HG03342 (cell line): ENCODE results near the gene OR8B4.
A peak's percentile ranks its signal among the peaks of the same experiment; 100 is the strongest.
"Not testable (repeated sequence)": the region's sequence is repeated elsewhere in the genome, so short reads cannot be mapped to it uniquely, and the experiment has no call there.

Source experiments
- ATAC-seq: cut with Tn5 transposase; IDR thresholded peaks from one replicate; pipeline ENCODE4 v1.9.1; 2021; ENCODE audit warnings: mild to moderate bottlenecking, moderate library complexity; ENCODE audit not compliant: unreplicated experiment

The OR8B4 gene

DNA sequence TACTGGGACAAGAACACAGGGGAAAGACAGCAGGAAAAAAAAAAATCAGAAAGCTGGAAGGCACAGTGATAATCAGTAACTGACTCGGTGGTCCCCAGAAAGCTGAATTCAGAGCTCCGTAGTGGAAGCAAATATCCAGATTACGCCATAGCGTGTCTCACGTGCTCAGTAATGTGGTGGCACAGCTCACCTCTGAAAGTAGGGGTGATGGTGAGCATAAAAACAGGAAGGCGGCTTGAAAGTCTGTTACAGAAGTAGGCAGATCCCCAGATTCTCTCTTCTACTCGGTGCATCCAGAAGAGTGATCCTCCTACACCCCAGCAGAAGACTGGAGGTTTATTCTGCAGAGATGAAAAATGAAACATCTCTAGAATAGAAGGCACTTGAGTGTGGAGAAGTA lies 14.8 kb downstream of the OR8B4 start:
- no peak for ATAC-seq

DNA sequence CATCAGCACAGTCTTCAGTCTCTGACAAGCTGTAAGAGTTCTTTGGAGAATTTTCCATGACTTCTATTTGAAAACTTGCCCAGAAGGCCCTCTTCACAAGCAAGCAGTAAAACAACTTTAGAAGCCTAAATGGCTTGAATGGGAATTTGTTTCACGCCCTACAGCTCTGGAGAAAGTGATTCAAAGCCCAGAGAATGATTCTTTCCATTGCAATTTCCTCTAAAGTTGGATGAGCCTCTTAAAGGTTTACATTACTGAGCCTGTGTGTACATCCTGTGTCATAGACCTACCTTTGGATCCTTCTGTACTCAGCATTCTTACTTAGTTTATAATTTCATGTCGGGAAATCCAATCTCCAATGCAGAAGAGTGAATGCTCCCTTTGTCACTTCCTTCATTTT lies 19.1 kb downstream of the OR8B4 start:
- ATAC-seq = no peak

DNA sequence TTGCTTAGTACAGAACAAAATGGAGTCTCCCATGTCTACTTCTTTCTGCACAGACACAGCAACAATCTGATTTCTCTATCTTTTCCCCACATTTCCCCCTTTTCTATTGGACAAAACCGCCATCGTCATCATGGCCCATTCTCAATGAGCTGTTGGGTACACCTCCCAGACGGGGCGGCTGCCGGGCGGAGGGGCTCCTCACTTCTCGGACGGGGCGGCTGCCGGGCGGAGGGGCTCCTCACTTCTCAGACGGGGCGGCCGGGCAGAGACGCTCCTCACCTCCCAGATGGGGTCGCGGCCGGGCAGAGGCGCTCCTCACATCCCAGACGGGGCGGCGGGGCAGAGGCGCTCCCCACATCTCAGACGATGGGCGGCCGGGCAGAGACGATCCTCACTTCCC lies 21.5 kb downstream of the OR8B4 start:
- not testable (repeated sequence) for ATAC-seq

DNA sequence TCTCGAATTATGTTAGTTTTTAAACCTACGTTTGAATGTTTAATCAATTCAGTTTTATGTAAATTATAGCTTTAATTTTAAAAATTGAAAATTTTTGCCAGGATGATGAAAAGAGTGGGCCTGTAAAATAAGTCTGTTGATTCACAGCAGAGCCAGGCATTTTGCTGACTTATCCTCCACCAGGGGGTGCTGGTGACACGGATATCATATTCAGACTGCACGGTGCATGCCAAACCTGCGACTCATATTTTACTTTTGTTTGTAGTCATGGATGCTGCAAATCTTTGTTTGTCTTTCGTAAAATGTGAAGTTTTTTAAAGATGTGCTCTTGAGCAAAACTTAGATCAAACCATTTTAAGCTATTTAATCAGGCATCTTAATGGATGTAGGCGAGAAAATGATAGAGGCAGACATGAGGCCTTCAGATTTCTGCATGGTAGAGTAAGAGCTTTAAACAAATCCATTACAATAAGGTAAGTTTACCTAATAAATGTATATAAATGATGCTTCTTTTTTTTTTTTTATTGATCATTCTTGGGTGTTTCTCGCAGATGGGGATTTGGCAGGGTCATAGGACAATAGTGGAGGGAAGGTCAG lies 22.2 kb downstream of the OR8B4 start:
- peak; percentile 96 for ATAC-seq

DNA sequence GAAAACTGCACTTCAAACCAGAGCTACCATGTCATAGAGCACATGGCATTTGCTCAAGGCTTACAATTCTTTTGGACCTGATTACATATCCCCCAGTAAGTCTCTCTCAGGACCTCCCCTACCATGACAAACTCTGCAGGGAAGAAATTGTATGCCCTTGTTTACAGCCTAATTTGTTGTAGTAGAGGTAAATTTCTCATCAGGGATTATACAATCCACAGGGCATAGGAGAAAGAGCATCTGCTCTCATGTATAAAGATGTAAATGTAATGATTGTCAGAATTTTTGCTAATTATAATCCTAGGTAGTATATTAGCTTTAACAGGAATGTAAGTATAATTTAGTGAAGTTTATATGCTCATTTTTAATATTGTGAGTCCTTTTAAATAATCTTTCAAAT lies 25.7 kb downstream of the OR8B4 start, which contains the start of gene OR8B3:
Gene OR8B3, minus strand, starts transcription at position 101 of the 400 bp plus-strand sequence. CDS start 1,673 bp downstream, outside the sequence.
- no peak for ATAC-seq

- not testable (repeated sequence) for ATAC-seq
These were observed 27.8 kb downstream of the OR8B4 start for GRCh38 chr11:124396847-124397246.

GRCh38 chr11:124394408-124394807 lies 30.3 kb downstream of the OR8B4 start:
- ATAC-seq = no peak

GRCh38 chr11:124384399-124384798 lies 40.3 kb downstream of the OR8B4 start, which contains the start of gene OR8B2:
Gene OR8B2, minus strand, starts transcription at chr11:124384499. Its CDS starts 1,156 bp downstream, at chr11:124383343.
- no peak for ATAC-seq

- ATAC-seq = not testable (repeated sequence)
These were observed 41.8 kb downstream of the OR8B4 start for GRCh38 chr11:124382857-124383256.

DNA sequence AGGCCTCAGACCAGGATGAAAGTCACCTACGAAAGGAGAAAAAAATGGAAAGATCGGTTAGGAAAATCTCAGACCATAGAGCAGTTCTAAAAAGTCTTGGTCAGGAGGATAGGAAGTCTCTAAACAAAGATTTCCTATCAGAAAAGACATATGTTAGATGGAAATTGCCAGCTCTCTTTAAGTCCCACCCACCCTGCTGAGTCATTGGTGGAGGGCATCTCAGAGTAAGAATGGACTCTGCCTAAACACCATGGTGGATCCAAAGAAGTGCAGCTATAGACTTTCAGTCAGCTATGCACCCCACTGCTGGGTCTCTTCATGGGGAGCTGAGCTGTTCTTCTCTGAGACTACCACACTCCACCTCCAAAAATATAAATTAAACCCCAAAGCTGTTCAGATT lies 44.1 kb downstream of the OR8B4 start:
- ATAC-seq = no peak

- ATAC-seq = no peak
These were observed 48.4 kb downstream of the OR8B4 start for GRCh38 chr11:124376280-124376679.
